VCaP (cell line): ENCODE results near the gene RYK.
A peak's percentile ranks its signal among the peaks of the same experiment; 100 is the strongest.

Experiments used
- H3K27ac ChIP-seq: fragments of 450-650 bp; 2 replicates; pipeline ENCODE4 v1.5.1; 2017
- CTCF ChIP-seq: fragments of 450-650 bp; conservative IDR thresholded peaks from 2 replicates; pipeline ENCODE4 v1.5.1; 2017; ENCODE audit warnings: mild to moderate bottlenecking, moderate library complexity

RYK gene

GRCh38 chr3:134132961-134133360, 117.7 kb downstream of the RYK start:
- no peak for TF ChIP-seq CTCF
- H3K27ac ChIP-seq = no peak overlapping the region

- TF ChIP-seq CTCF = peak; percentile 2; the same call in 1 of the 2 replicates
- H3K27ac ChIP-seq = no peak overlapping the region
Measured at GRCh38 chr3:134126153-134126552, 124.5 kb downstream of the RYK start.

GRCh38 chr3:134114726-134115125, 135.9 kb downstream of the RYK start:
- no peak overlapping the region for H3K27ac ChIP-seq

GRCh38 chr3:134111616-134112015, 139.0 kb downstream of the RYK start:
- no peak for TF ChIP-seq CTCF
- no peak overlapping the region for H3K27ac ChIP-seq

More at GRCh38 chr3:134114726-134115125, 135.9 kb downstream of the RYK start:
- TF ChIP-seq CTCF = no peak

GRCh38 chr3:134110963-134111362, 139.7 kb downstream of the RYK start:
- H3K27ac ChIP-seq = no peak overlapping the region
- no peak for TF ChIP-seq CTCF
